Right lobe of liver (tissue), 4 donors: ENCODE results near the gene LRP6.

Experiments
- CTCF ChIP-seq, 4 donors: fragments of 200-600 bp in 3 of 4; fragments of 450-650 bp in 1 of 4; IDR thresholded peaks; one replicate each; pipeline versions ENCODE4 v1.5.1 to v1.8.0; 2016 to 2022; ENCODE audit warnings: antibody characterized with exemption in 4 of 4, mild to moderate bottlenecking in 2 of 4
- POLR2A ChIP-seq: fragments of 450-650 bp; IDR thresholded peaks from one replicate; pipeline ENCODE4 v1.6.1; 2017; ENCODE audit warnings: antibody characterized with exemption, mild to moderate bottlenecking
- donor health status: DM: no; HTN: no; CAD: no.
- donor health status: DM: no; HTN: no; CAD: no.
- donor health status: DM: no; HTN: yes; CAD: no.

GRCh38 chr12:12209675-12210074 lies 57.2 kb downstream of the LRP6 start:
- no peak for TF ChIP-seq CTCF (IDR thresholded peaks at IDR 0.05)
- no peak for TF ChIP-seq POLR2A
